Effector CD8-positive, alpha-beta T cell (primary cell): Measurements from ENCODE around the gene C17orf114.
"Not testable (repeated sequence)": the region's sequence is repeated elsewhere in the genome, so short reads cannot be mapped to it uniquely, and the experiment has no call there.

ENCODE experiments used
- DNase-seq: peaks from one replicate; lab custom pipeline; 2025; lab: John Stamatoyannopoulos, UW

The C17orf114 gene

DNA sequence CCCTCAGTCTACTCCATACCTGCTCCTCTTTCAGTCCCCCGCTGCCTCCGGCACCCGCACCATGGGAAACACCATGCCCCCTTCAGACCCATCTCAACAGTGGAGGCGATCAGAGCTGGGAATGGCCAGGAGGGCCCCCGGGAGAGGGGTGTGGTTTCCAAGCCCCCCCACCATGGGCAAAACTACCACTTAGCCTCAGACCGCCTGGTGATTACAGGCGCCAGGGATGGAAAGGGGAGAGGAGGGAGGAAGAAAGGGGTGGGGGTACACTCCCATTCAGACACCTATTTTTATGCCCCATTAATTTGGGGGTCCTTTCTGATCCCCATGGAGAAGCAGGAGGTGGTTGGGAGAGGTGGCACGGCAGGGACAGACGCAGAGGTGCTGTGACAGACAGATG is at the start of gene C17orf114:
Gene C17orf114 (minus strand): TSS at position 101 of the 400 bp plus-strand sequence.
- DNase-seq, result no peak

- DNase-seq, result no peak
Measured at GRCh38 chr17:4851084-4851483, 49.0 kb upstream of the C17orf114 start.

GRCh38 chr17:4850246-4850645 is 48.1 kb upstream of the C17orf114 start:
- no peak for DNase-seq

DNA sequence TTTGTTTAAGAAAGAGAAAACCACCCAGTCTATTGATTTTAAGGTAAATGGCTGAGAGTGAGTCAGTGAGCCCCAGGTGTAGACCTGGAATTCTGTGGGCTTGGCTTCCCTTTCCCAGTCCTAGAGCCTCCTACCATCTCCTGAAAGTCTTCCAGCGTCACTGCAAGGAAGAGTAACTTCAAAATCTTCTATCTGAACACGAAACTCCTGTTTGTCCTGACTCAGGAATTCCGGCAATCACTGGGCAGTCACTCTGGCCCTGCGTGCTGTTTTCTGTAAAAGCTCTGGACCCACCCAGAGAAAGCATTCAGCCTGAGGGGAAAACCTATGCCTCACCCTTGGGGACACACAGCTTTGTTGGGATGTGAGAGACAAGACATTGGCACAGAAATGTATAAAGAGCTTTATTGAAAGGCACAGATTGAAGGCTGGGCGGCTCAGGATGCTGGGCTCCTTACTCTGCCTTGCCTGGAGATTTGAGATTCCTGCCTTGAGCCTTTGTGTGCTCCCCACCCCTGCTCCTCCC is 46.9 kb upstream of the C17orf114 start:
- DNase-seq, result no peak

DNA sequence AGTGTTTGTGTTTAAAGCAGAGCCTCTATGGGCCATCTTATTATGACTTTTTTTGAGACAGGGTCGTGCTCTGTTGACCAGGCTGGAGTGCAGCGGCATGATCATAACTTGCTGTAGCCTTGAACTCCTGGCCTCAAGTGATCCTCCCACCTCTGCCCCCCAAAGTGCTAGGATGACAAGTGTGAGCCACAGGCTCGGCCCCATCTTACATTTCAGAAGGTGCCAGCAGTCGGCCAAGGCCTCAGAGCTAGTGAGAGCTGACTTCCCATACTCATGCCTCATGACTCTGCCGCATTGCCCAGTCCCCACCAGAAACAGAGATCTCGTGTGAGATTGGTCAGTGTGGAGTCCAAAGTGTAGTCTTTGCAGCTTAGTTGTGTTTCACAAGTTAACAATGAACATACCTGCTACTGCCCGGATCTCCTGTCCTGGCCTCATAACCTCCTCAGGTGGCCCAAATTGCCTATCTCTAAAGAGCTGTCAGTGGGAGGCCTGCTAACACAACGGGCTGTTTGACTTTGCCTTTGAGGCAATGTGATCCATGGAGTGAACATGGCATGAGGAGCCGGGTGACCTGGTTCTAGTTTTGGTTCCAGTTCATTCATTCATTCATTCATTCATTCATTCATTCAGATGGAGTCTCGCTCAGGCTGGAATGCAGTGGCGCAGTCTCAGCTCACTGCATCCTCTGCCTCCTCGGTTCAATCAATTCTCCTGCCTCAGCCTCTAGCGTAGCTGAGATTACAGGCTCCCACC is 44.7 kb upstream of the C17orf114 start:
- DNase-seq, result no peak

GRCh38 chr17:4845118-4845517 is 43.0 kb upstream of the C17orf114 start:
- DNase-seq, result no peak

GRCh38 chr17:4843321-4844000 is 41.3 kb upstream of the C17orf114 start:
- no peak for DNase-seq

DNA sequence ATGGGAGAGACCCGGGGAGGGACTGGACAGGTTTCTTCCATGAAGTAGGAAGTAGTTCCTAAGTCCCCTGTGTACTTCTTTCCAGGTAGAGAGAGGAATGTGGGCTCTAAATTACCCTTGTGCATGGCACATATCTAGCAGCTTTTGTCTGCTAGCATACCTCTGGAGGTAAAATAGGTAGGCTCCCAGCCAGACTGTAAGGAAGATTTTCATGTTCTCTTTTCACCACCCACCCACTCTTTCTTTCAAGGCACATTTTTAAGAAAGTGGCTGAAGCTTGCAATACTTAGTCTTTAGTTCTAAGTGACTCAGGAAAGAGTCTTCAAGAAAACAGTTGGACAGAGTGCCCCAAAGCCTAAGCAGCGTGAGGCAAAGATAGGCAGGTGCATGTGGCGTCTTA is 40.2 kb upstream of the C17orf114 start:
- no peak for DNase-seq

DNA sequence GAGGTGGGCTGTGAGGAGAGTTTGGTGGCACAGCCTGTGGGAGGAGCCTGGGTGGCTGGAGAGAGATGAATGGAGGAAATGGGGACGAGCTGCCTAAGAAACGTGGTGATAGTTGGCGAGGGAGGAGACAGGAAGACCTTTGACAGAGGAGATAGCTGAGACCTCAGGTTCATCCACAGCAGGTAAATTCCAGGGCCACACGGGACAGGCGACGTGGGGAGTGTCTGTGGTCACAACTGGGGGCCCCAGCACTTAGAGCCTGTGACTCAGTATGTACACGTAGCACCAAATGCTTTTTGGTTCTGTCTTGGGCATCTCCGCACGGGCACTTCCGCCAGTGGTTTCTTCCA is 38.7 kb upstream of the C17orf114 start:
- DNase-seq, result no peak

DNA sequence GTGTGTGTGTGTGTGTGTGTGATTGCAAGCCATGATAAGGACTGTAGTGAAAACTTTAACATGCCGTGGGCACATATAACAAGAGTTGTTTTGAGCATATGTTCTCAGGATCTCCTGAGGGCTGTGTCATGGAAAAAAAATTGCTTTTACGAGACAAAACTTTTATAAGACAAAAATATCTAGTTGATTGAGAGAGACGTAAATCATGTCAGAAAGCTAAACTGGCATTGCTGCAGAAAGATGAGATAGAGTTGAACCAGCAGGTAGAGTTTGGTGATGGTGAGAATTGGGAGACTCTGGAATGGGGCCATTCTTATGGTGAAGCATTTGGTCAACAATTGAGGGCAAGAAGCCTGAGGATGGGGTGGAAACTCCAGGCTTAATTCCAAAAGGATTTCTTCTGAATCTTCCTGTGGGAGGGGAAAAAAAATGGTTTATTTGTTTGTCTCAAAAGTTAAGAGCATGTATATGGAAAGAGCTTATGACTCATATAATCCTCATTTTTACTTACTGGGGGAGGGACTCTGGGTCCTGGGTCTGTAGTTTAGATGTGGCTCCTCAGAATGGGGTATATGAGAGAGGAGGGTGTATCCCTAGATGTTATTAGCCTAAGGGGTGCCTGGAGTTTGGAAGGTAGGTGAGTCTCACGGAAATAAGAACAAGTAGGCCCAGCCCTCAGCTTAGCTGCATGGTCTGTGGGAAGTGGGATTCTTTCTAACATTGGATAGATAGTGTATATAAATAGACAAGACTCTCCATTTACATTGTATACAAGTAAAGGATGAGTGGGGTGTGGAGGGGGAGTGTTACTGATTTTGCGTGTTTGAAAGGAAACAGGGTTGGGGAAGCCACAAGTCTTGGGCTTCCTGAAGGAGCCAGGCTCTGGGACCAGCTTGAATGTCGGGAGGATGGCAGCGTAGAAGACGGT is 38.1 kb upstream of the C17orf114 start:
- DNase-seq, result no peak

DNA sequence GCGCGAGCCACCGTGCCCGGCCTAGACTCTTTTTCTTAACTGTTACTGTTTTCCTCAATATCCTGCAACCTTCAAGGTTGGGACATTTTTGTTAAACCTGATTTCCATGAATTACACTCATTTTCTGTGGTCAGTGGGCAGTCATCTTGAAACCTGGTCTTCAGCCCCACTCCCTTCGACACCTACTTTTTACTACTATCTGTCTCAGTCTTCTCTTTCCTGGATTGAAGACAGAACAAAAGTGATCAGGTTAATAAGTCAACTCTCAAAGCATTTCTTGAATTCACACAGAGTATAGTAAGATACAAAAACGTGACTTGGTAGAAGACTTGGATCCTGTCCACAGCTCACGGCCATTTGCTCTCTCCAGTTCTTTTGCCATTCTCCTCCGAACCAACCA is 37.1 kb upstream of the C17orf114 start:
- no peak for DNase-seq

GRCh38 chr17:4838309-4838785 is 36.2 kb upstream of the C17orf114 start:
- no peak for DNase-seq

- no peak for DNase-seq
Measured at GRCh38 chr17:4837471-4838308, 35.6 kb upstream of the C17orf114 start.

- no peak for DNase-seq
Measured at GRCh38 chr17:4836221-4836620, 34.1 kb upstream of the C17orf114 start.

DNA sequence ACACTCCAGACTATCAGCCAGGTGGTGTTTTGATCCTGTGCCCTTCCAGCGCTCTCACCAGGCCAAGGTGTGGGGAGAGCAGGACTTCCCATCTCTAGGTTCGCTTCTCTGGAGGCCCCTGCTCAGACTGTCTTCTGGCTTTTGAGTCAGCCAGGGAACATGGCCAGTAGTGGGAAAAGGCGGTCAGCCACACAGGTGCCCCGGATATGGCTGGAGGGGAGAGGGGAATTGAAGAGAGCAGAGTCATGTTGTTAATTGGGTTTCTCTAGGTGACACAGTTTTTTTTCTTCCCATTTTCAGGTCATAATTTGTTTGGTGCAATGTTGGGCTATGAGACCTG is 32.5 kb upstream of the C17orf114 start:
- DNase-seq, result no peak

- DNase-seq, result no peak
Measured at GRCh38 chr17:4833941-4834680, 32.0 kb upstream of the C17orf114 start.

- peak; percentile 79 for DNase-seq
Measured at GRCh38 chr17:4833178-4833940, 31.2 kb upstream of the C17orf114 start, which contains the start of gene MINK1. Gene MINK1, plus strand, starts transcription at chr17:4833340. Its CDS starts 244 bp downstream, at chr17:4833584.

- not testable (repeated sequence) for DNase-seq
Measured at GRCh38 chr17:4832829-4833177, 30.7 kb upstream of the C17orf114 start.

DNA sequence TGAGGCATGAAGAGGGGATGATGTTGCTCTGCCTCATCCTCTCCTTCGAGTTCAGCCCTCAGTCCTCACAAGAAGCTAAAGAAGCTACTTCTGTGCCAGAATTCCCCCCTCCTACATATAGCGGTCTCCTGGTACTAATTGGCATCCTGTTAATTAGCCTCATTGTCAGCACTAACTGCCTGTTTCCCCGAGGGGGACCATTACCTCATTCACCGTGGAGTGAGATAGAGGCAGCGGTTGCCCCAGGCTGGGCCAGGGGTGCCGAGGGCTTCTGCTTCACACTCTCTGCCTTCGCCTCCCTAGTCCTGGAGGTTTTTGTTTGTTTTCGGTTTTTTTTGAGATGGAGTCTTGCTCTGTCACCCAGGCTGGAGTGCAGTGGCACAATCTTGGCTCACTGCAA is 25.3 kb upstream of the C17orf114 start:
- DNase-seq, result no peak
